Measurements from ENCODE around the gene IRAK1. TPM values are rescaled to one million over a fixed set of nuclear protein-coding genes. Genes with fewer than 3 reads are reported as not detected.

IRAK1 gene
- total and polyA plus RNA-seq, 9 of the 15 experiments (the other 6 are each of a cell fraction or from before 2014, with no cell fraction given) = 11.6 to 261 (median 91.6) TPM

- Histone ChIP-seq H3K27ac (ENCODE audit: extremely low read depth, low read depth, low read length) (no peak overlapping the region), H3K36me3 (ENCODE audit: control insufficient read depth, insufficient read depth, low read length) (peaks cover 5% of the 10 kb centered on the region; the same call in 1 of the 3 replicates), H3K9me3 (replicated peaks; ENCODE audit: control insufficient read depth, insufficient read depth, low read depth, low read length) (no peaks in the 10 kb centered on the region), H3K27me3 (ENCODE audit: control insufficient read depth in 2 of 2, insufficient read depth in 2 of 2, low read length in 2 of 2) (no peaks in the 10 kb centered on the region), H3K9ac (ENCODE audit: insufficient read depth in 1 of 2, low read depth in 2 of 2, low read length in 2 of 2) (no peak overlapping the region), H3K79me2 (ENCODE audit: control insufficient read depth, insufficient read depth, low read length) (no peaks in the 10 kb centered on the region), H3K4me1 (replicated peaks in 1 of 2; ENCODE audit: control insufficient read depth in 2 of 2, insufficient read depth in 2 of 2, low read length in 2 of 2) (peaks cover 12 to 14% of the 10 kb centered on the region in 2 experiments; a peak in 4 of 5 replicates), H3K4me3 (no peak overlapping the region), H3K4me2 (ENCODE audit: insufficient read depth, low read length) (no peak overlapping the region), H3K9me1 (ENCODE audit: control insufficient read depth, insufficient read depth, low read length) (no peaks in the 10 kb centered on the region), H2AFZ (ENCODE audit: low read depth, low read length) (no peak overlapping the region), H4K20me1 (replicated peaks; ENCODE audit: control insufficient read depth, insufficient read depth, low read length) (no peaks in the 10 kb centered on the region)
- no TSS peak for BruUV-seq (replicated peaks)
- no peak for TF ChIP-seq TCF15 (CRISPR knock-in tag; IDR thresholded peaks at IDR 0.05)
- TF ChIP-seq ATF4 (CRISPR knock-in tag; IDR thresholded peaks at IDR 0.05) = no peak
- TF ChIP-seq PRMT5 (CRISPR knock-in tag; IDR thresholded peaks at IDR 0.05) = no peak
- no peak for TF ChIP-seq TSC22D4 (tag; IDR thresholded peaks at IDR 0.05)
- no peak for TF ChIP-seq ZBTB8A (IDR thresholded peaks at IDR 0.05; ENCODE audit: partially characterized antibody)
- TF ChIP-seq E2F5 (CRISPR knock-in tag; IDR thresholded peaks at IDR 0.05) = no peak
- TF ChIP-seq BCOR (IDR thresholded peaks at IDR 0.05) = no peak
- TF ChIP-seq TEAD2 (tag; IDR thresholded peaks at IDR 0.05) = no peak
- no peak for TF ChIP-seq MAFF (IDR thresholded peaks at IDR 0.05; ENCODE audit: low read length)
- no peak for TF ChIP-seq MECOM (CRISPR knock-in tag; IDR thresholded peaks at IDR 0.05)
- no peak for TF ChIP-seq GTF2B (IDR thresholded peaks at IDR 0.05; ENCODE audit: extremely low read depth, insufficient read length)
- TF ChIP-seq ILK (tag; IDR thresholded peaks at IDR 0.05; ENCODE audit: borderline replicate concordance, low read depth) = no peak
- TF ChIP-seq BCLAF1 (IDR thresholded peaks at IDR 0.05; ENCODE audit: borderline replicate concordance in 1 of 2, control insufficient read depth in 1 of 2, low read depth in 2 of 2, low read length in 1 of 2) = no peak
- no peak for TF ChIP-seq MAX (CRISPR knock-in tag; IDR thresholded peaks at IDR 0.05)
- no peak for TF ChIP-seq U2AF1 (optimal IDR thresholded peaks at IDR 0.05; ENCODE audit: low read depth, low read length)
- no peak for TF ChIP-seq MCM7 (IDR thresholded peaks at IDR 0.05)
- no peak for TF ChIP-seq ZBTB1 (CRISPR knock-in tag; IDR thresholded peaks at IDR 0.05; ENCODE audit: borderline replicate concordance, low read depth)
- no peak for TF ChIP-seq SMARCE1 (IDR thresholded peaks at IDR 0.05)
- DNase-seq (ENCODE audit: extremely low read depth in 1 of 4, low spot score in 3 of 4) = no peak
- intact Hi-C loops (cut with micrococcal nuclease) = no loop called here
- no peak for FAIRE-seq
- no peak for ATAC-seq
- ChIA-PET POLR2A (interaction anchor here (0.7 kb wide), 2 partner anchors 14 to 49 kb away, joined by 4 to 5 read pairs; no protein-coding TSS in a partner anchor), CTCF (ENCODE audit: low intra/inter-chr PET ratio) (no interaction called here)
- 51% methylated on average over 4 of the region's 5 CpGs for WGBS (ENCODE audit: insufficient coverage, low coverage, missing lambda C conversion rate)
- in situ Hi-C loops (cut with MboI) = no loop called here
These were observed 19.7 kb downstream of the IRAK1 start for GRCh38 chrX:154000051-154000450.
